Neuronal stem cell (in vitro differentiated cells): ENCODE measurements around the gene INHBE.

ENCODE experiments used
- DNase-seq: peaks from one replicate; pipeline ENCODE4 v3.0.0-alpha.2; 2013; ENCODE audit warnings: low spot score
- H2AFZ ChIP-seq: one replicate; pipeline ENCODE4 v1.6.1; 2013; ENCODE audit warnings: mild to moderate bottlenecking, low read length, inconsistent platforms
- H2AK5ac ChIP-seq: 2 replicates; pipeline ENCODE4 v1.6.1; 2013; ENCODE audit warnings: low read depth, mild to moderate bottlenecking, inconsistent platforms, low read length, moderate library complexity, mixed read lengths
- H2BK120ac ChIP-seq: 2 replicates; pipeline ENCODE4 v1.6.1; 2013; ENCODE audit warnings: low read depth, mild to moderate bottlenecking, inconsistent platforms, low read length, moderate library complexity, mixed read lengths
- H2BK12ac ChIP-seq: one replicate; pipeline ENCODE4 v1.6.1; 2013; ENCODE audit warnings: low read length, inconsistent platforms
- H2BK15ac ChIP-seq: 2 replicates; pipeline ENCODE4 v1.6.1; 2013; ENCODE audit warnings: mild to moderate bottlenecking, low read length, inconsistent platforms, mixed read lengths
- H2BK5ac ChIP-seq: one replicate; pipeline ENCODE4 v1.6.1; 2013; ENCODE audit warnings: inconsistent platforms, mild to moderate bottlenecking, low read length, moderate library complexity
- H3K14ac ChIP-seq: one replicate; pipeline ENCODE4 v1.6.1; 2013; ENCODE audit warnings: low read length, inconsistent platforms
- H3K18ac ChIP-seq: 2 replicates; pipeline ENCODE4 v1.6.1; 2013; ENCODE audit warnings: low read length, inconsistent platforms
- H3K23ac ChIP-seq: 2 replicates; pipeline ENCODE4 v1.6.1; 2013; ENCODE audit warnings: low read depth, mild to moderate bottlenecking, mixed read lengths, low read length, inconsistent platforms; ENCODE audit not compliant: poor library complexity
- H3K27ac ChIP-seq: replicated peaks from 3 replicates; pipeline ENCODE4 v1.5.1; 2013; ENCODE audit warnings: low read length, inconsistent platforms
- H3K27me3 ChIP-seq, 3 experiments: 2 replicates each; pipeline ENCODE4 v1.6.1; 2013; ENCODE audit warnings: low read length in 3 of 3, mild to moderate bottlenecking in 2 of 3, inconsistent platforms in 1 of 3, low read depth in 1 of 3, mixed read lengths in 1 of 3, moderate library complexity in 1 of 3; ENCODE audit not compliant: control insufficient read depth in 3 of 3, insufficient read depth in 3 of 3
- H3K36me3 ChIP-seq, 2 donors: replicated peaks in 1 of 2; 2 replicates each; pipeline ENCODE4 v1.6.1; 2013; ENCODE audit warnings: low read length in 2 of 2; ENCODE audit not compliant: control insufficient read depth in 2 of 2, insufficient read depth in 2 of 2
- H3K4ac ChIP-seq: 2 replicates; pipeline ENCODE4 v1.6.1; 2013; ENCODE audit warnings: inconsistent platforms, mild to moderate bottlenecking, low read length, moderate library complexity
- H3K4me1 ChIP-seq, 2 donors: 1 replicate in 1 of 2; 2 replicates in 1 of 2; pipeline ENCODE4 v1.6.1; 2013; ENCODE audit warnings: low read length in 2 of 2, low read depth in 1 of 2; ENCODE audit not compliant: control insufficient read depth in 2 of 2, insufficient read depth in 1 of 2
- H3K4me2 ChIP-seq: one replicate; pipeline ENCODE4 v1.6.1; 2013; ENCODE audit warnings: mild to moderate bottlenecking, low read length, inconsistent platforms; ENCODE audit not compliant: insufficient read depth, poor library complexity, severe bottlenecking
- H3K4me3 ChIP-seq, 2 donors: 2 replicates each; pipeline ENCODE4 v1.5.1; 2013; ENCODE audit warnings: low read length in 2 of 2, mild to moderate bottlenecking in 2 of 2, inconsistent platforms in 1 of 2, moderate library complexity in 1 of 2
- H3K79me1 ChIP-seq: one replicate; pipeline ENCODE4 v1.6.1; 2013; ENCODE audit warnings: low read depth, mild to moderate bottlenecking, inconsistent platforms, low read length, moderate library complexity
- H3K9ac ChIP-seq: one replicate; pipeline ENCODE4 v1.6.1; 2013; ENCODE audit warnings: mild to moderate bottlenecking, low read depth, low read length, inconsistent platforms; ENCODE audit not compliant: poor library complexity
- H3K9me3 ChIP-seq, 2 donors: replicated peaks in 1 of 2; 2 replicates each; pipeline versions ENCODE3 to v1.6.1; 2013; ENCODE audit warnings: low read length in 2 of 2, mild to moderate bottlenecking in 2 of 2, inconsistent platforms in 1 of 2, low read depth in 1 of 2, mixed read lengths in 1 of 2, moderate library complexity in 1 of 2; ENCODE audit not compliant: control insufficient read depth in 2 of 2, insufficient read depth in 1 of 2
- H4K8ac ChIP-seq: one replicate; pipeline ENCODE4 v1.6.1; 2013; ENCODE audit warnings: low read depth, mild to moderate bottlenecking, inconsistent platforms, low read length, moderate library complexity
- H4K91ac ChIP-seq: one replicate; pipeline ENCODE4 v1.6.1; 2013; ENCODE audit warnings: low read length, low read depth, mild to moderate bottlenecking, inconsistent platforms; ENCODE audit not compliant: poor library complexity
- WGBS, 2 donors: extraction: QIAGEN DNeasy Blood & Tissue Kit; methylation state at CpG; one replicate each; pipeline ENCODE4 v1.1.7; 2013; ENCODE audit warnings: missing lambda C conversion rate in 2 of 2, mixed read lengths in 1 of 2; ENCODE audit not compliant: insufficient read length in 2 of 2, insufficient replicate concordance in 1 of 2; ENCODE audit errors: extremely low coverage in 2 of 2; 5-methylcytosine and 5-hydroxymethylcytosine counted together

The INHBE gene

GRCh38 chr12:57456145-57456700, 1.1 kb downstream of the INHBE start:
- H3K4me2 ChIP-seq, result no peak overlapping the region
- no CpG with 5 or more reads among the region's 15 CpGs for WGBS, 2 donors
- no peak overlapping the region for H3K27ac ChIP-seq
- H3K14ac ChIP-seq, result no peak overlapping the region
- H2BK5ac ChIP-seq, result no peak overlapping the region
- no peak overlapping the region for H4K8ac ChIP-seq
- peak overlapping the region; percentile 51 for H2AFZ ChIP-seq
- H3K9me3 ChIP-seq, result no peaks in the 10 kb centered on the region
- H3K36me3 ChIP-seq, result no peaks in the 10 kb centered on the region
- H3K18ac ChIP-seq, result no peak overlapping the region
- no peak overlapping the region for H2BK15ac ChIP-seq
- no peak overlapping the region for H3K4me3 ChIP-seq
- H3K9ac ChIP-seq, result no peak overlapping the region
- H3K23ac ChIP-seq, result peak overlapping the region; percentile 32
- H3K4ac ChIP-seq, result no peak overlapping the region
- peak; percentile 51 for DNase-seq
- H4K91ac ChIP-seq, result no peak overlapping the region
- H3K4me1 ChIP-seq, result peaks cover 30 to 31% of the 10 kb centered on the region in 2 donors
- H3K27me3 ChIP-seq, result peaks cover 0 to 6% (median 0%) of the 10 kb centered on the region in 3 experiments
- no peak overlapping the region for H2BK12ac ChIP-seq
- H2AK5ac ChIP-seq, result peak overlapping the region; percentile 23
- H2BK120ac ChIP-seq, result no peak overlapping the region
- H3K79me1 ChIP-seq, result peaks cover 2% of the 10 kb centered on the region

DNA sequence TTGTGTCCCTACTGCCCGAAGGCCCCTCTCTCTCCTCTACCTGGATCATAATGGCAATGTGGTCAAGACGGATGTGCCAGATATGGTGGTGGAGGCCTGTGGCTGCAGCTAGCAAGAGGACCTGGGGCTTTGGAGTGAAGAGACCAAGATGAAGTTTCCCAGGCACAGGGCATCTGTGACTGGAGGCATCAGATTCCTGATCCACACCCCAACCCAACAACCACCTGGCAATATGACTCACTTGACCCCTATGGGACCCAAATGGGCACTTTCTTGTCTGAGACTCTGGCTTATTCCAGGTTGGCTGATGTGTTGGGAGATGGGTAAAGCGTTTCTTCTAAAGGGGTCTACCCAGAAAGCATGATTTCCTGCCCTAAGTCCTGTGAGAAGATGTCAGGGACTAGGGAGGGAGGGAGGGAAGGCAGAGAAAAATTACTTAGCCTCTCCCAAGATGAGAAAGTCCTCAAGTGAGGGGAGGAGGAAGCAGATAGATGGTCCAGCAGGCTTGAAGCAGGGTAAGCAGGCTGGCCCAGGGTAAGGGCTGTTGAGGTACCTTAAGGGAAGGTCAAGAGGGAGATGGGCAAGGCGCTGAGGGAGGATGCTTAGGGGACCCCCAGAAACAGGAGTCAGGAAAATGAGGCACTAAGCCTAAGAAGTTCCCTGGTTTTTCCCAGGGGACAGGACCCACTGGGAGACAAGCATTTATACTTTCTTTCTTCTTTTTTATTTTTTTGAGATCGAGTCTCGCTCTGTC, 1.8 kb downstream of the INHBE start:
- Histone ChIP-seq H2BK12ac (no peak overlapping the region), H2BK5ac (no peak overlapping the region), H2BK15ac (no peak overlapping the region), H3K9ac (no peak overlapping the region), H3K27me3 (peaks cover 0 to 8% (median 0%) of the 10 kb centered on the region in 3 experiments), H3K4me2 (no peak overlapping the region), H3K14ac (no peak overlapping the region), H3K4me3 (no peak overlapping the region), H3K9me3 (no peaks in the 10 kb centered on the region), H2BK120ac (no peak overlapping the region), H3K79me1 (peaks cover 2% of the 10 kb centered on the region), H4K8ac (no peak overlapping the region), H3K23ac (peak overlapping the region; percentile 32), H2AFZ (no peak overlapping the region), H2AK5ac (peak overlapping the region; percentile 23), H3K36me3 (no peaks in the 10 kb centered on the region), H3K18ac (no peak overlapping the region), H3K4me1 (peaks cover 34 to 36% of the 10 kb centered on the region in 2 donors), H3K4ac (no peak overlapping the region), H4K91ac (no peak overlapping the region), H3K27ac (no peak overlapping the region)
- no CpG with 5 or more reads among the region's 6 CpGs for WGBS, 2 donors
- DNase-seq, result no peak

GRCh38 chr12:57458665-57459054, 3.6 kb downstream of the INHBE start:
- Histone ChIP-seq H3K27me3 (peaks cover 0 to 16% (median 0%) of the 10 kb centered on the region in 3 experiments), H3K23ac (peak overlapping the region; percentile 68), H2AFZ (peak overlapping the region; percentile 84), H2BK5ac (no peak overlapping the region), H3K9me3 (no peaks in the 10 kb centered on the region), H4K8ac (no peak overlapping the region), H3K14ac (no peak overlapping the region), H3K4me1 (peaks cover 31 to 36% of the 10 kb centered on the region in 2 donors), H3K18ac (no peak overlapping the region), H2BK15ac (no peak overlapping the region), H3K27ac (no peak overlapping the region), H3K4me2 (peak overlapping the region; percentile 99), H2BK120ac (no peak overlapping the region), H3K36me3 (no peaks in the 10 kb centered on the region), H2BK12ac (no peak overlapping the region), H3K79me1 (peaks cover 2% of the 10 kb centered on the region), H3K4ac (no peak overlapping the region), H3K4me3 (peak overlapping the region in 1 of 2 donors; percentile 49), H2AK5ac (no peak overlapping the region), H3K9ac (no peak overlapping the region), H4K91ac (no peak overlapping the region)
- WGBS, 2 donors, result no CpG with 5 or more reads among the region's 3 CpGs
- DNase-seq, result no peak

DNA sequence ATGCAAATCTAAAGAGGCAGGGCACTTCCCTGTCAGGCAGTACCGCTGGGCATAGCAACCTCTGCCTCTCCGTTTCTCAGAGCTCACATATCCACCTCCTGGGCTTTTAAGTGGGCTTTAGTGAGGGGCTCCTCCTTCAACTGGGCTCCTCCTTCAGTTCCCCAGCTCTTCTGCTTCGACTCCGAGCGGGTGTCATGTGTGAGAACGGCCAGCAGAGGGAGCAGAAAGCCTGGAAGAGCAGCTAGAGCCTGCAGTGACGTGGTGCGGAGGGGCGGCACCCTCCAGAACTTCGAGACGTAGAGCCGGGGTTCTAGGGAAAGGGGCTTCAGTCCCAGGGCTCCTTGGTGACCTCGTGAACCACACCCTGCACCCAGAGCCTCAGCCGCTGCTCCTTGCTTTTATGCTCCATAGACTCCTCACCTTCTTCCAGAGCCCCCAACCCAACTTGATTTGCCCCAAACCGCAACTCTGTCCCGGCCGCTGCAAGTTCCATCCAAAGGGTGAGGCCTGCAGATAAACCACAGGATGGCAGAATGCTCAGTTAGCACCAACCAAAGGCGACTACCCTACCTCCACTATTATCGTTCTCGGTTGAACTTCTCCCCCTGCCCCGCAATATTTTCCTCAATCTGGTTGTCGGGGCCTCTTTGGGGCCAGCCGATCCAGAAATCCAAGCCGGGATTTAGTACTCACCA, 4.1 kb downstream of the INHBE start:
- no peak overlapping the region for H3K9ac ChIP-seq
- H3K23ac ChIP-seq, result peak overlapping the region; percentile 68
- H2BK5ac ChIP-seq, result no peak overlapping the region
- H3K27me3 ChIP-seq, result peaks cover 0 to 16% (median 0%) of the 10 kb centered on the region in 3 experiments
- H3K4ac ChIP-seq, result no peak overlapping the region
- H4K8ac ChIP-seq, result no peak overlapping the region
- no peak overlapping the region for H4K91ac ChIP-seq
- no peak overlapping the region for H2BK120ac ChIP-seq
- H3K79me1 ChIP-seq, result peaks cover 2% of the 10 kb centered on the region
- H3K4me2 ChIP-seq, result peak overlapping the region; percentile 99
- H3K14ac ChIP-seq, result no peak overlapping the region
- no peak overlapping the region for H3K27ac ChIP-seq
- H2BK12ac ChIP-seq, result no peak overlapping the region
- H3K4me1 ChIP-seq, result peaks cover 31 to 36% of the 10 kb centered on the region in 2 donors
- peak overlapping the region; percentile 84 for H2AFZ ChIP-seq
- no peaks in the 10 kb centered on the region for H3K36me3 ChIP-seq
- DNase-seq, result peak; percentile 94
- H3K4me3 ChIP-seq, result peak overlapping the region; percentile 49 to 78
- H3K9me3 ChIP-seq, result no peaks in the 10 kb centered on the region
- peak overlapping the region; percentile 38 for H2BK15ac ChIP-seq
- H2AK5ac ChIP-seq, result no peak overlapping the region
- H3K18ac ChIP-seq, result peak overlapping the region; percentile 73
- no CpG with 5 or more reads among the region's 24 CpGs for WGBS, 2 donors
